RWPE1 (cell line): ENCODE results near the gene MIA3.

Experiments used
- CTCF ChIA-PET: fragments of 350-600 bp; sonication (Branson Sonifier 250); formaldehyde crosslinking; extraction: SDS; loops from one replicate; lab custom pipeline; 2021; lab: Yijun Ruan, JAX
- POLR2A ChIA-PET: fragments of 400-600 bp; formaldehyde crosslinking; extraction: SDS; loops from one replicate; lab custom pipeline; 2020; ENCODE audit warnings: antibody characterized with exemption; ENCODE audit not compliant: low non-redundant PET; lab: Yijun Ruan, JAX
- DNase-seq: peaks from one replicate; pipeline ENCODE4 v3.0.0; 2012; ENCODE audit warnings: low spot score
- H3K27ac ChIP-seq: fragments of 450-650 bp; 2 replicates; pipeline ENCODE4 v1.5.1; 2017
- CTCF ChIP-seq: fragments of 450-650 bp; conservative IDR thresholded peaks from 2 replicates; pipeline ENCODE4 v1.5.1; 2017; ENCODE audit warnings: low read depth, mild to moderate bottlenecking

Gene MIA3

GRCh38 chr1:222629921-222630535, 12.1 kb downstream of the MIA3 start:
- ChIA-PET POLR2A (no interaction called here), CTCF (interaction anchor here (1.4 kb wide), 1 partner anchor 165 kb away, joined by 5 read pairs; no protein-coding TSS in a partner anchor)
- no peak overlapping the region for H3K27ac ChIP-seq
- TF ChIP-seq CTCF = no peak
- no peak for DNase-seq

GRCh38 chr1:222631611-222632208, 13.8 kb downstream of the MIA3 start:
- POLR2A ChIA-PET = no interaction called here
- H3K27ac ChIP-seq = no peak overlapping the region
- CTCF ChIA-PET = no interaction called here
- no peak for DNase-seq
- TF ChIP-seq CTCF = no peak

DNA sequence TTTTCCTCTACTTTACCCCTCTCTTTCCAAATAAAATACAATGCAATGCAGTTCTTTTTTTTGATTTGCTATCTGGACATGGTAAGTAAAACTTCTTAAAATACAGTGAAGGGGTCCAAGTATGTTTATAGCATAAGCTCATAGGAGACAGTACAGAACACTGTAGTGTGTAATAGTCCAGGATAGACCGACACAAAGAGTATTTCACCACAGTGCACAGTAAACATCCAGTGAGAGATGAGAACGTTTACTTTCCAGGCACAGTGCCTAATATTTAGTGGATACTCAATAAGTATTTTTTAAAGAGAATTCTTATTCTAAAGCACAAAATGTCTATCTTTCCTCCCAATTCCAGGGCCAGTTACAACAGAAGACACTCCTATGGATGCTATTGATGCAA, 14.9 kb downstream of the MIA3 start:
- no peak overlapping the region for H3K27ac ChIP-seq
- POLR2A ChIA-PET = no interaction called here
- CTCF ChIA-PET = no interaction called here
- no peak for DNase-seq
- TF ChIP-seq CTCF = no peak

DNA sequence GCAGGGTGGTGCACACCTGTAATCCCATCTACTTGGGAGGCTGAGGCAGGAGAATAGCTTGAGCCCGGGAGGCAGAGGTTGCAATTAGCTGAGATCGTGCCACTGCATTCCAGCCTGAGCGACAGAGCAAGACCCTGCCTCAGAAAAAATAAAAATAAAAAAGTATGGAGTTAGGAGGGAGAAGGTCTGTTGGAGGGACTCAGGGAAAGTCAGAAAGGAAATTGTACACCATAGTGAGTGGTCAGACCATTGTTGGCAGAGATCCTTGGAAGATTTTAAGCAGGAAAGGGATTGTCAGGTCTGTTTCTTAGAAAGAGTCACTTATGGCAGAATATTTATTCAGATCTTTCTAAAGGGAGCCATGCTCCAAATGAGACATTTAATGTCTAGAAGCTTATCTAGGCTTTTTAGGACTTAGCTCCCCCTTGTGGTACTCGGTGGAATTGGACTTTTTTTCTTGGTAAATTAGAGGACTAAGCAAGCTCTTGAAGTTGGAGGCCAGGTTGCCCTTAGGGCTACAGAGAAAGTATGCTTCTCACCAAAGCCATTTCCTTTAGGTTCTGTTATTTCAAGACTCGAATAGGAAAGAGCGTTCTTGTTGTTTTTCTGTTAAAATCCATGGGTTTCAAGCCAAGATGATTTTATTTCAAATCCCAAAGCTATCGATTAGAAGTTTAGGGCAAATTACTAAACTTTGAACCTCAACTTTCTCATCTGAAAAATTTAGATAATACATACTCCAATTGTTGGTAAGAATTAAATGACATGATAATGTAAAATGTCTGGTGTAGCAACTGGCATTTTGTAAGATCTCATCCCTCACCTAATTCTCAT, 16.5 kb downstream of the MIA3 start:
- ChIA-PET POLR2A (no interaction called here), CTCF (interaction anchor here (0.6 to 1.6 kb wide), 9 partner anchors 8 to 169 kb away, joined by 3 to 21 read pairs (median 3); partner anchors contain the start of gene TAF1A)
- TF ChIP-seq CTCF = peak; percentile 90
- H3K27ac ChIP-seq = 0 out of 2 replicates have a peak overlapping the region, but pooled peaks have one; percentile 18
- peak; percentile 59 for DNase-seq

GRCh38 chr1:222641269-222641948, 23.5 kb downstream of the MIA3 start:
- DNase-seq = no peak
- no peak overlapping the region for H3K27ac ChIP-seq
- TF ChIP-seq CTCF = no peak
- ChIA-PET POLR2A (no interaction called here), CTCF (interaction anchor here (0.5 to 1.9 kb wide), 3 partner anchors 16 to 815 kb away, joined by 3 to 6 read pairs (median 3); no protein-coding TSS in a partner anchor)

DNA sequence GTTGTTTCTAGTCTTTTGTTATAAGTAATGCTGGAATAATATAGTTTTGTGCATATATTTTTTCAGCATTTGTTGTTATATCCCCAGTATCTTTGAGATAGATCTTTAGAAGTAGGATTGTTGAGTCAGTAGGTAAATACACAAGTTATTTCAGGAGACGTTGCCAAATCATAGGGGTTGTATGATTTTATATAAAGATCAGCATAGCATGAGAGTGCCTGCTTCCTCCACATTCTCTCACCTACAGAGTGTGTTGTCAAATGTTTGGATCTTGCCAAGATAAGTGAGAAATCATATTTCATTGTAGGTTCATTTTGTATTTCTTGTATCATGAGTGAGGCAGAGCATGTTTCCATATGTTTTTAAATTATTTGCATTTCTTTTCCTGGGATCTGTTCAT, 24.6 kb downstream of the MIA3 start:
- CTCF ChIA-PET = interaction anchor here (0.6 to 0.7 kb wide), 2 partner anchors 9 to 439 kb away, joined by 3 read pairs; no protein-coding TSS in a partner anchor
- no peak for DNase-seq
- POLR2A ChIA-PET = no interaction called here
- no peak for TF ChIP-seq CTCF
- H3K27ac ChIP-seq = no peak overlapping the region
